Endodermal cell (in vitro differentiated cells): Measurements from ENCODE around the gene APOL1. TPM values are rescaled to one million over a fixed set of nuclear protein-coding genes. Genes with fewer than 3 reads are reported as not detected.

Experiments
- DNase-seq: peaks from one replicate; pipeline ENCODE4 v3.0.0-alpha.2; 2017
- H3K27ac ChIP-seq: 2 replicates; pipeline ENCODE4 v1.5.1; 2013; ENCODE audit warnings: mild to moderate bottlenecking, low read depth, low read length, moderate library complexity
- H3K27me3 ChIP-seq: 2 replicates; pipeline ENCODE4 v1.6.1; 2013; ENCODE audit warnings: mild to moderate bottlenecking, low read length, moderate library complexity; ENCODE audit not compliant: insufficient read depth, control insufficient read depth, poor library complexity, severe bottlenecking
- H3K36me3 ChIP-seq: 2 replicates; pipeline ENCODE4 v1.7.0; 2013; ENCODE audit warnings: mild to moderate bottlenecking, low read length, moderate library complexity; ENCODE audit not compliant: control insufficient read depth, insufficient read depth
- H3K4me1 ChIP-seq: one replicate; pipeline ENCODE4 v1.7.0; 2013; ENCODE audit warnings: low read length; ENCODE audit not compliant: control insufficient read depth, insufficient read depth
- H3K4me3 ChIP-seq: 2 replicates; pipeline ENCODE4 v1.5.1; 2013; ENCODE audit warnings: mild to moderate bottlenecking, low read length, moderate library complexity
- H3K9ac ChIP-seq: 2 replicates; pipeline ENCODE4 v1.6.1; 2013; ENCODE audit warnings: mild to moderate bottlenecking, low read length, moderate library complexity; ENCODE audit not compliant: poor library complexity, severe bottlenecking; ENCODE audit errors: extremely low read depth
- H3K9me3 ChIP-seq: 2 replicates; pipeline ENCODE4 v1.6.1; 2013; ENCODE audit warnings: mild to moderate bottlenecking, low read length, moderate library complexity; ENCODE audit not compliant: control insufficient read depth
- H3K27ac Mint-ChIP-seq: 2 replicates; pipeline ENCODE4 v1.8.0; 2020; ENCODE audit warnings: mixed read lengths
- H3K27me3 Mint-ChIP-seq: 2 replicates; pipeline ENCODE4 v1.8.0; 2021; ENCODE audit warnings: mild to moderate bottlenecking, mixed read lengths; ENCODE audit not compliant: insufficient read depth
- H3K36me3 Mint-ChIP-seq: 2 replicates; pipeline ENCODE4 v1.8.0; 2020; ENCODE audit warnings: low read depth, mixed read lengths
- H3K4me1 Mint-ChIP-seq: 2 replicates; pipeline ENCODE4 v1.8.0; 2020; ENCODE audit warnings: mixed read lengths
- H3K4me3 Mint-ChIP-seq: 2 replicates; pipeline ENCODE4 v1.8.0; 2020; ENCODE audit warnings: mild to moderate bottlenecking, moderate library complexity, mixed read lengths
- H3K9me3 Mint-ChIP-seq: 2 replicates; pipeline ENCODE4 v1.8.0; 2020; ENCODE audit warnings: mild to moderate bottlenecking, mixed read lengths
- CTCF ChIP-seq: fragments of 200-600 bp; sonication (generic); conservative IDR thresholded peaks from 2 replicates; pipeline ENCODE4 v1.5.0; 2021; ENCODE audit warnings: antibody characterized with exemption, mild to moderate bottlenecking
- WGBS, 2 experiments: methylation state at CpG; one replicate each; pipeline versions ENCODE4 v1.1.5 to v1.1.7; 2013; ENCODE audit warnings: missing lambda C conversion rate in 2 of 2, mixed read lengths in 1 of 2; ENCODE audit not compliant: insufficient coverage in 1 of 2, insufficient read length in 1 of 2; 5-methylcytosine and 5-hydroxymethylcytosine counted together
- total RNA-seq, 2 donors: library from RNA; stranded (reverse); fragmentation: NEBNext Ultra II Directional in 1 of 2; extraction: Animal tissue kit (Norgen Biotek cat#: 25700) in 1 of 2; gene quantifications; 2 replicates in 1 of 2; 3 replicates in 1 of 2; pipeline ENCODE4 v1.2.1, GENCODE V29; 2021

The APOL1 gene
- total RNA-seq, 2 donors from 2014 or later = 0.11 to 0.22 TPM

- H3K27ac Mint-ChIP-seq = no peak overlapping the region
- DNase-seq = peak; percentile 97
- H3K9ac ChIP-seq = no peak overlapping the region
- H3K9me3 ChIP-seq = no peaks in the 10 kb centered on the region
- peaks cover 10% of the 10 kb centered on the region for H3K9me3 Mint-ChIP-seq
- H3K36me3 Mint-ChIP-seq = peaks cover 85% of the 10 kb centered on the region
- no peaks in the 10 kb centered on the region for H3K4me1 Mint-ChIP-seq
- WGBS, 2 experiments = 69 to 77% methylated on average over 9 to 28 of the region's 28 CpGs
- H3K4me3 Mint-ChIP-seq = no peak overlapping the region
- H3K27me3 ChIP-seq = no peaks in the 10 kb centered on the region
- no peaks in the 10 kb centered on the region for H3K27me3 Mint-ChIP-seq
- H3K27ac ChIP-seq = no peak overlapping the region
- TF ChIP-seq CTCF = peak; percentile 97
- peaks cover 81% of the 10 kb centered on the region for H3K36me3 ChIP-seq
- no peaks in the 10 kb centered on the region for H3K4me1 ChIP-seq
- H3K4me3 ChIP-seq = no peak overlapping the region
Measured at GRCh38 chr22:36286096-36286957, 33.4 kb downstream of the APOL1 start.

- no peak for TF ChIP-seq CTCF
- Histone ChIP-seq H3K4me3 (no peak overlapping the region), H3K27ac (no peak overlapping the region), H3K9ac (no peak overlapping the region), H3K9me3 (peaks cover 7% of the 10 kb centered on the region), H3K27me3 (no peaks in the 10 kb centered on the region), H3K4me1 (no peaks in the 10 kb centered on the region), H3K36me3 (peaks cover 79% of the 10 kb centered on the region)
- no peak overlapping the region for H3K27ac Mint-ChIP-seq
- no peak overlapping the region for H3K4me3 Mint-ChIP-seq
- DNase-seq = no peak
- no peaks in the 10 kb centered on the region for H3K4me1 Mint-ChIP-seq
- no peaks in the 10 kb centered on the region for H3K27me3 Mint-ChIP-seq
- H3K9me3 Mint-ChIP-seq = peaks cover 17% of the 10 kb centered on the region
- H3K36me3 Mint-ChIP-seq = peaks cover 85% of the 10 kb centered on the region
- WGBS, 2 experiments = 97 to 98% methylated on average over 18 to 20 of the region's 20 CpGs
Measured at GRCh38 chr22:36287881-36288515, 35.1 kb downstream of the APOL1 start.

GRCh38 chr22:36288571-36289405, 35.9 kb downstream of the APOL1 start:
- H3K36me3 ChIP-seq = peaks cover 79% of the 10 kb centered on the region
- no peak overlapping the region for H3K27ac Mint-ChIP-seq
- DNase-seq = no peak
- peaks cover 7% of the 10 kb centered on the region for H3K9me3 ChIP-seq
- H3K9ac ChIP-seq = no peak overlapping the region
- H3K4me1 Mint-ChIP-seq = no peaks in the 10 kb centered on the region
- no peak overlapping the region for H3K4me3 Mint-ChIP-seq
- no peak for TF ChIP-seq CTCF
- no peaks in the 10 kb centered on the region for H3K4me1 ChIP-seq
- no peak overlapping the region for H3K27ac ChIP-seq
- 95 to 97% methylated on average over 24 to 33 of the region's 33 CpGs for WGBS, 2 experiments
- H3K27me3 Mint-ChIP-seq = no peaks in the 10 kb centered on the region
- peaks cover 86% of the 10 kb centered on the region for H3K36me3 Mint-ChIP-seq
- H3K9me3 Mint-ChIP-seq = peaks cover 17% of the 10 kb centered on the region
- no peaks in the 10 kb centered on the region for H3K27me3 ChIP-seq
- no peak overlapping the region for H3K4me3 ChIP-seq
